GM21576 (cell line): ENCODE data around the gene MREG.

ENCODE experiments used
- ATAC-seq: cut with Tn5 transposase; IDR thresholded peaks from one replicate; pipeline ENCODE4 v1.9.1; 2021; ENCODE audit warnings: mild to moderate bottlenecking, moderate library complexity; ENCODE audit not compliant: unreplicated experiment

MREG gene

GRCh38 chr2:215899141-215900074 lies 113.9 kb downstream of the MREG start:
- no peak for ATAC-seq

GRCh38 chr2:215898363-215898762 lies 115.0 kb downstream of the MREG start:
- no peak for ATAC-seq

GRCh38 chr2:215896921-215897320 lies 116.4 kb downstream of the MREG start:
- no peak for ATAC-seq

GRCh38 chr2:215895330-215895729 lies 118.0 kb downstream of the MREG start:
- ATAC-seq = no peak
